Smooth muscle cell (in vitro differentiated cells): Measurements from ENCODE around the gene TMIGD2. TPM values are rescaled to one million over a fixed set of nuclear protein-coding genes. Genes with fewer than 3 reads are reported as not detected.
"Not testable (repeated sequence)": the region's sequence is repeated elsewhere in the genome, so short reads cannot be mapped to it uniquely, and the experiment has no call there.

ENCODE experiments used
- DNase-seq: peaks from one replicate; lab custom pipeline; 2025; ENCODE audit not compliant: unreplicated experiment; lab: John Stamatoyannopoulos, UW
- H2AFZ ChIP-seq: fragments of 200-600 bp; sonication (generic); 2 replicates; pipeline ENCODE4 v1.6.0; 2016; ENCODE audit warnings: antibody characterized with exemption, low read depth, mild to moderate bottlenecking
- H3F3A ChIP-seq: fragments of 200-600 bp; sonication (generic); 2 replicates; pipeline ENCODE4 v1.6.0; 2017; ENCODE audit warnings: antibody characterized with exemption, low read depth
- H3K27ac ChIP-seq: fragments of 200-600 bp; sonication (generic); 2 replicates; pipeline ENCODE4 v1.5.1; 2016; ENCODE audit warnings: low read depth, mild to moderate bottlenecking
- H3K27me3 ChIP-seq: fragments of 200-600 bp; sonication (generic); 2 replicates; pipeline ENCODE4 v1.6.1; 2016; ENCODE audit warnings: low read depth, mild to moderate bottlenecking
- H3K36me3 ChIP-seq: fragments of 200-600 bp; sonication (generic); 2 replicates; pipeline ENCODE4 v1.5.1; 2016; ENCODE audit warnings: low read depth
- H3K4me1 ChIP-seq: fragments of 200-600 bp; sonication (generic); 2 replicates; pipeline ENCODE4 v1.5.1; 2016; ENCODE audit warnings: low read depth
- H3K4me2 ChIP-seq: fragments of 200-600 bp; sonication (generic); 2 replicates; pipeline ENCODE4 v1.6.0; 2016; ENCODE audit warnings: mild to moderate bottlenecking
- H3K4me3 ChIP-seq: fragments of 200-600 bp; sonication (generic); 2 replicates; pipeline ENCODE4 v1.5.1; 2016; ENCODE audit warnings: mild to moderate bottlenecking
- H3K79me2 ChIP-seq: fragments of 200-600 bp; sonication (generic); 2 replicates; pipeline ENCODE4 v1.6.0; 2016; ENCODE audit warnings: low read depth, mild to moderate bottlenecking
- H3K9ac ChIP-seq: fragments of 200-600 bp; sonication (generic); 2 replicates; pipeline ENCODE4 v1.6.0; 2016; ENCODE audit warnings: low read depth
- H3K9me3 ChIP-seq: fragments of 200-600 bp; sonication (generic); replicated peaks from 2 replicates; pipeline ENCODE4 v1.5.1; 2016; ENCODE audit warnings: low read depth
- H4K20me1 ChIP-seq: fragments of 200-600 bp; sonication (generic); 2 replicates; pipeline ENCODE4 v1.6.0; 2016; ENCODE audit warnings: low read depth
- WGBS: methylation state at CpG from one replicate; pipeline ENCODE4 v1.1.7; 2016; ENCODE audit warnings: low lambda C conversion rate; 5-methylcytosine and 5-hydroxymethylcytosine counted together
- polyA plus RNA-seq: library from polyadenylated mRNA; unstranded; fragments of >200 nt; fragmentation: Nextera tagmentation; extraction: Ambion mirVana; gene quantifications from 2 replicates; pipeline ENCODE4 v1.2.1, GENCODE V29; 2016
- total RNA-seq: library from RNA; depleted of rRNA; stranded (reverse); fragments of >200 nt; gene quantifications from 2 replicates; pipeline ENCODE4 v1.2.3, GENCODE V29; 2014
- TF ChIP-seq, protein P1 (sequence below): fragments of 200-600 bp; sonication (generic); IDR thresholded peaks from 2 replicates; pipeline ENCODE4 v1.5.1; 2017; ENCODE audit warnings: borderline replicate concordance, mild to moderate bottlenecking, antibody characterized with exemption; ENCODE audit not compliant: insufficient read depth, poor library complexity, severe bottlenecking

The TMIGD2 gene
- total and polyA plus RNA-seq, 2 experiments from 2014 or later = not detected

- TF ChIP-seq, protein P1, sequence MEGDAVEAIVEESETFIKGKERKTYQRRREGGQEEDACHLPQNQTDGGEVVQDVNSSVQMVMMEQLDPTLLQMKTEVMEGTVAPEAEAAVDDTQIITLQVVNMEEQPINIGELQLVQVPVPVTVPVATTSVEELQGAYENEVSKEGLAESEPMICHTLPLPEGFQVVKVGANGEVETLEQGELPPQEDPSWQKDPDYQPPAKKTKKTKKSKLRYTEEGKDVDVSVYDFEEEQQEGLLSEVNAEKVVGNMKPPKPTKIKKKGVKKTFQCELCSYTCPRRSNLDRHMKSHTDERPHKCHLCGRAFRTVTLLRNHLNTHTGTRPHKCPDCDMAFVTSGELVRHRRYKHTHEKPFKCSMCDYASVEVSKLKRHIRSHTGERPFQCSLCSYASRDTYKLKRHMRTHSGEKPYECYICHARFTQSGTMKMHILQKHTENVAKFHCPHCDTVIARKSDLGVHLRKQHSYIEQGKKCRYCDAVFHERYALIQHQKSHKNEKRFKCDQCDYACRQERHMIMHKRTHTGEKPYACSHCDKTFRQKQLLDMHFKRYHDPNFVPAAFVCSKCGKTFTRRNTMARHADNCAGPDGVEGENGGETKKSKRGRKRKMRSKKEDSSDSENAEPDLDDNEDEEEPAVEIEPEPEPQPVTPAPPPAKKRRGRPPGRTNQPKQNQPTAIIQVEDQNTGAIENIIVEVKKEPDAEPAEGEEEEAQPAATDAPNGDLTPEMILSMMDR = no peak
- Histone ChIP-seq H4K20me1 (no peaks in the 10 kb centered on the region), H3K9me3 (no peaks in the 10 kb centered on the region), H3F3A (no peaks in the 10 kb centered on the region), H3K4me2 (no peak overlapping the region), H3K36me3 (no peaks in the 10 kb centered on the region), H3K27me3 (no peaks in the 10 kb centered on the region), H3K9ac (no peak overlapping the region), H2AFZ (no peak overlapping the region), H3K4me1 (no peaks in the 10 kb centered on the region), H3K27ac (no peak overlapping the region), H3K79me2 (no peaks in the 10 kb centered on the region), H3K4me3 (no peak overlapping the region)
- no peak for DNase-seq
- WGBS = 87% methylated on average over 8 of the region's 8 CpGs
These were observed 10.9 kb downstream of the TMIGD2 start for GRCh38 chr19:4291184-4291732.

DNA sequence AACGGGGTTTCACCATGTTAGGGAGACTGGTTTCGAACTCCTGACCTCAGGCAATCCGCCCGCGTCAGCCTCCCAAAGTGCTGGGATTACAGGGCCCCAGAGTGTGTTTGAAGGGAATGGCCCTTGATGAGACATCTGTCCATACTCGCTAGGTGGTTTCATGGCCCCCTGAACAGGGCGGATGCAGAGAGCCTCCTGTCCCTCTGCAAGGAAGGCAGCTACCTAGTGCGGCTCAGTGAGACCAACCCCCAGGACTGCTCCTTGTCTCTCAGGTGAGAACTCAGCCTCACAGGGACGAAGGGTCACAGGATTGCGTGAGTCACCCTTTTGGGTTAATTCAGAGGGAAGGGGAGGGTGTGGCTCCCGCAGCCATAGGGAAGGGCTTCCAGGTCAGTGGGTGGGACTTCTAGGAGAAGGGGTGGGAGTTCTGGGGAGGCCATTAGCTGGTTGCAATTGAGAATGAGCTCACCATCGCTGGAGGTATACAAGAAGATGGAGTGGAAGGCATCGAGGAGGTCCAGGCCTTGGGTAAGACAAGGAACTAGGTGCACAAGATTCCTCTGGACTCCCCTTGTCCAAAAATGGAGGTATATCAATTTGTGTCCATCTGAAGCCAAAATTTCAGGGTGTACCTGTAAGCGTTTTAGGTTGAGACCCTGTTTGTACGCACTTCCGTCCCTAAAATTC lies 14.0 kb downstream of the TMIGD2 start:
- H3K4me3 ChIP-seq = no peak overlapping the region
- no peak overlapping the region for H2AFZ ChIP-seq
- no peaks in the 10 kb centered on the region for H3F3A ChIP-seq
- H3K4me1 ChIP-seq = no peaks in the 10 kb centered on the region
- H3K27ac ChIP-seq = no peak overlapping the region
- TF ChIP-seq, protein P1 = no peak
- no peaks in the 10 kb centered on the region for H4K20me1 ChIP-seq
- H3K9me3 ChIP-seq = no peaks in the 10 kb centered on the region
- H3K4me2 ChIP-seq = no peak overlapping the region
- H3K36me3 ChIP-seq = no peaks in the 10 kb centered on the region
- H3K79me2 ChIP-seq = no peaks in the 10 kb centered on the region
- 86% methylated on average over 16 of the region's 16 CpGs for WGBS
- no peak overlapping the region for H3K9ac ChIP-seq
- no peaks in the 10 kb centered on the region for H3K27me3 ChIP-seq
- no peak for DNase-seq

- not testable (repeated sequence) for H3K9ac ChIP-seq, H3K9me3 ChIP-seq, DNase-seq, H3K79me2 ChIP-seq, H3K4me1 ChIP-seq, H3K4me2 ChIP-seq, H4K20me1 ChIP-seq, H3K27me3 ChIP-seq, H3F3A ChIP-seq, H3K4me3 ChIP-seq, H2AFZ ChIP-seq, H3K27ac ChIP-seq, H3K36me3 ChIP-seq
- WGBS = 87% methylated on average over 4 of the region's 4 CpGs
These were observed 16.0 kb downstream of the TMIGD2 start for GRCh38 chr19:4286141-4286540.

DNA sequence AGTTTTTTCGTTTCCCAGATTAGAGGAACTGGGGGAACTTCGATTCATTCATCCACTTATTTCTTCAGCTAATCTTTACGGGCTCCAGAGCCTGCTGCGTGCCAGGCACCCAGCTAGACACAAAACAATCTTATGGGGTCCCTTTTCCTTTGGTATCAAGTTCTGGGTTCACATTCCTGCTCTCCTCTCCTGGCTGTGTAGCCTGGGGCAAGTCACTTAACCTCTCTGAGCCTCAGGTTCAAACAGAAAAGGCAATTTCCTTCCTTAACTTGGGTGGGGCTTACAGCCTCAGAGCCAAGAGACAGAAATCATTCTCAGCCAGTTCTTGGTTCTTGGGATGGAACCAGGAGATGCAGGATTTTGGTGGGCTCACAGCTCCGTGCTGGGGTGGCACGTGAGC lies 17.2 kb downstream of the TMIGD2 start:
- no peaks in the 10 kb centered on the region for H3K79me2 ChIP-seq
- TF ChIP-seq, protein P1 = no peak
- H3K4me1 ChIP-seq = peaks cover 2% of the 10 kb centered on the region
- H3K36me3 ChIP-seq = no peaks in the 10 kb centered on the region
- 86% methylated on average over 6 of the region's 6 CpGs for WGBS
- no peaks in the 10 kb centered on the region for H3K9me3 ChIP-seq
- H2AFZ ChIP-seq = no peak overlapping the region
- H3K27me3 ChIP-seq = peaks cover 11% of the 10 kb centered on the region
- no peaks in the 10 kb centered on the region for H4K20me1 ChIP-seq
- DNase-seq = no peak
- no peak overlapping the region for H3K4me2 ChIP-seq
- no peak overlapping the region for H3K27ac ChIP-seq
- H3K4me3 ChIP-seq = no peak overlapping the region
- no peak overlapping the region for H3K9ac ChIP-seq
- no peaks in the 10 kb centered on the region for H3F3A ChIP-seq
